HG03378 (cell line): ENCODE measurements around the gene SSC5D.
"Not testable (repeated sequence)": the region's sequence is repeated elsewhere in the genome, so short reads cannot be mapped to it uniquely, and the experiment has no call there.

Source experiments
- ATAC-seq: cut with Tn5 transposase; IDR thresholded peaks from one replicate; pipeline ENCODE4 v1.9.1; 2021; ENCODE audit warnings: mild to moderate bottlenecking, moderate library complexity; ENCODE audit not compliant: unreplicated experiment

SSC5D gene

GRCh38 chr19:55486043-55486970 lies 1.9 kb upstream of the SSC5D start:
- no peak for ATAC-seq

- no peak for ATAC-seq
These were observed 989 bp upstream of the SSC5D start for GRCh38 chr19:55486971-55487923.

- ATAC-seq, result no peak
These were observed 912 bp downstream of the SSC5D start for GRCh38 chr19:55488986-55489710.

GRCh38 chr19:55489711-55490477 lies 1.7 kb downstream of the SSC5D start:
- no peak for ATAC-seq

- no peak for ATAC-seq
These were observed 2.5 kb downstream of the SSC5D start for GRCh38 chr19:55490478-55491432.

- ATAC-seq, result no peak
These were observed 3.5 kb downstream of the SSC5D start for GRCh38 chr19:55491546-55492360.

- ATAC-seq, result no peak
These were observed 4.2 kb downstream of the SSC5D start for GRCh38 chr19:55492362-55492944.

GRCh38 chr19:55493052-55493644 lies 4.9 kb downstream of the SSC5D start:
- ATAC-seq, result no peak

GRCh38 chr19:55493645-55494171 lies 5.5 kb downstream of the SSC5D start:
- no peak for ATAC-seq

- no peak for ATAC-seq
These were observed 6.0 kb downstream of the SSC5D start for GRCh38 chr19:55494172-55494761.

- no peak for ATAC-seq
These were observed 7.6 kb downstream of the SSC5D start for GRCh38 chr19:55495646-55496349.

- not testable (repeated sequence) for ATAC-seq
These were observed 8.6 kb downstream of the SSC5D start for GRCh38 chr19:55496820-55497219.

- no peak for ATAC-seq
These were observed 9.5 kb downstream of the SSC5D start for GRCh38 chr19:55497763-55498162.

GRCh38 chr19:55498246-55498840 lies 10.1 kb downstream of the SSC5D start:
- ATAC-seq, result no peak

GRCh38 chr19:55500368-55500952 lies 12.2 kb downstream of the SSC5D start:
- no peak for ATAC-seq
